NT2/D1 (cell line): ENCODE results near the gene SETDB1.

Experiments used
- SUZ12 ChIP-seq: IDR thresholded peaks from 2 replicates; pipeline ENCODE4 v1.6.1; 2011; ENCODE audit not compliant: insufficient read length, insufficient read depth; ENCODE audit errors: extremely low read depth
- YY1 ChIP-seq: IDR thresholded peaks from 2 replicates; pipeline ENCODE4 v1.6.1; 2011; ENCODE audit not compliant: insufficient read length, insufficient read depth
- ZNF274 ChIP-seq: IDR thresholded peaks from 2 replicates; pipeline ENCODE4 v1.6.1; 2011; ENCODE audit warnings: mild to moderate bottlenecking, low read depth, low read length

- no peak for TF ChIP-seq ZNF274
- no peak for TF ChIP-seq SUZ12
- TF ChIP-seq YY1: no peak
Measured at GRCh38 chr1:150970808-150971582, 44.8 kb downstream of the SETDB1 start.
